ENCODE measurements around the gene ZIC3. TPM values are rescaled to one million over a fixed set of nuclear protein-coding genes. Genes with fewer than 3 reads are reported as not detected.

Gene ZIC3
- total and polyA plus RNA-seq, 10 of the 15 experiments (the other 5 are each of a cell fraction or from before 2014, with no cell fraction given): 0.07 TPM; not detected in 9

- TF ChIP-seq, protein P1, sequence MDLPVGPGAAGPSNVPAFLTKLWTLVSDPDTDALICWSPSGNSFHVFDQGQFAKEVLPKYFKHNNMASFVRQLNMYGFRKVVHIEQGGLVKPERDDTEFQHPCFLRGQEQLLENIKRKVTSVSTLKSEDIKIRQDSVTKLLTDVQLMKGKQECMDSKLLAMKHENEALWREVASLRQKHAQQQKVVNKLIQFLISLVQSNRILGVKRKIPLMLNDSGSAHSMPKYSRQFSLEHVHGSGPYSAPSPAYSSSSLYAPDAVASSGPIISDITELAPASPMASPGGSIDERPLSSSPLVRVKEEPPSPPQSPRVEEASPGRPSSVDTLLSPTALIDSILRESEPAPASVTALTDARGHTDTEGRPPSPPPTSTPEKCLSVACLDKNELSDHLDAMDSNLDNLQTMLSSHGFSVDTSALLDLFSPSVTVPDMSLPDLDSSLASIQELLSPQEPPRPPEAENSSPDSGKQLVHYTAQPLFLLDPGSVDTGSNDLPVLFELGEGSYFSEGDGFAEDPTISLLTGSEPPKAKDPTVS (IDR thresholded peaks at IDR 0.05; ENCODE audit: low read depth, low read length): no peak
These were observed 2.0 kb upstream of the ZIC3 start (continued) for GRCh38 chrX:137563681-137564651.

DNA sequence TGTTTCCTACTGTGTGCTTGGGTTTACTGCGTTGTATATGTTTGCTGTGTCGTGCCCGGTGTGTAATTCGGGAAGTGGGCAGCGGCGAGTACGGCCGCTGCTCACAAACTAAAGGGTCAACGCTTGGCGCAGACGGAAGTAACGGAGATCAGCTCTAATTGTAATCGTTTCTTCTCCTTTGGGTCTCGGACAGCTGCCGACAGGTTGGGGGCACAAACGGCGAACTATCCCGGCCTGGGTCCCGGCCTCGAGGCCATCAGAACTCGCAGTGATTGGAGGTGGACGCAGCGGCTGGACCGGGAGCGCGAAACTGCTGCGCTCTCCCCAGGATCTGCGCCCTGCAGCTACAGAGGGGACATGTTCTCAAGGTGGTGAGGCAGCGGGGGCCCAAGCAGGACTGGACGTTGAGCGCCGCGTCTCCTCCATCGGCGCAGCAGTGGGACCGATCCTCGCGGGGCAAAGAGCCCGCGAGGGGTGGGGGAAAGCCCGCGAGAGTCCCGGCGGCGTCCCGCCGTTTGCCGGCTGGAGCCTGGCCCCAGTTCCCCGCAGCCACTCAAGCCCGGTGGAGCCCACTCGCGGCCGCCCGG lies 516 bp upstream of the ZIC3 start:
- intact Hi-C loops (cut with micrococcal nuclease; ENCODE audit: unreplicated experiment): no loop called here
- 71% methylated on average over 36 of the region's 54 CpGs for WGBS (ENCODE audit: insufficient coverage, insufficient replicate concordance, low lambda C conversion rate, missing lambda C conversion rate)
- H3K9ac ChIP-seq (ENCODE audit: control insufficient read depth, insufficient read depth, low read length): no peak overlapping the region
- ChIA-PET POLR2A (no interaction called here), CTCF (no interaction called here), SMC1A (ENCODE audit: uncharacterized antibody, unreplicated experiment) (no interaction called here), RAD21 (ENCODE audit: unreplicated experiment) (no interaction called here)
- in situ Hi-C loops (cut with MboI): no loop called here
- no peak overlapping the region for H3K4me2 ChIP-seq (ENCODE audit: control insufficient read depth, insufficient read depth)
- no peaks in the 10 kb centered on the region for H3K4me1 ChIP-seq (ENCODE audit: control insufficient read depth, insufficient read depth, low read length)
- H3K4me3 ChIP-seq: no peak overlapping the region
- no peak overlapping the region for H2AFZ ChIP-seq (ENCODE audit: control insufficient read depth, low read depth, low read length)
- no peaks in the 10 kb centered on the region for H4K20me1 ChIP-seq (ENCODE audit: control insufficient read depth, insufficient read depth)
- TF ChIP-seq NFYA (IDR thresholded peaks at IDR 0.05; ENCODE audit: borderline replicate concordance, low read depth, low read length) (no peak), NBN (IDR thresholded peaks at IDR 0.05) (no peak), WRNIP1 (IDR thresholded peaks at IDR 0.05; ENCODE audit: borderline replicate concordance, low read depth, low read length) (no peak), CHD4 (IDR thresholded peaks at IDR 0.05) (no peak)
- H3K9me3 ChIP-seq (replicated peaks; ENCODE audit: control insufficient read depth, insufficient read depth, low read length): no peaks in the 10 kb centered on the region; the same call in 2 of the 3 replicates
- H3K27ac ChIP-seq (ENCODE audit: control insufficient read depth, insufficient read depth): no peak overlapping the region
- FAIRE-seq (no peak), ATAC-seq (no peak), DNase-seq (ENCODE audit: low read depth, low spot score) (no peak)
- peaks cover 0 to 3% of the 10 kb centered on the region in 2 experiments; a peak in 2 of 4 replicates for H3K27me3 ChIP-seq (replicated peaks in 1 of 2; ENCODE audit: control insufficient read depth in 2 of 2, insufficient read depth in 2 of 2, low read length in 1 of 2)
- BruUV-seq (replicated peaks): no TSS peak
- H3K36me3 ChIP-seq (ENCODE audit: control insufficient read depth in 2 of 2, insufficient read depth in 2 of 2, low read length in 1 of 2): no peaks in the 10 kb centered on the region
- no peaks in the 10 kb centered on the region for H3K79me2 ChIP-seq (ENCODE audit: control insufficient read depth, insufficient read depth, low read length)

Measured in GM12878 (cell line).